Neural cell (in vitro differentiated cells): Measurements from ENCODE around the gene M1AP. TPM values are rescaled to one million over a fixed set of nuclear protein-coding genes. Genes with fewer than 3 reads are reported as not detected.

Source experiments
- H2AFZ ChIP-seq: fragments of 200-600, 300-800 bp; sonication (generic), shearing (Covaris generic); 2 replicates; pipeline ENCODE4 v1.6.0; 2014; ENCODE audit warnings: low read depth, mild to moderate bottlenecking, antibody characterized with exemption, low read length, moderate library complexity
- H3F3A ChIP-seq: fragments of 200-600 bp; shearing (Covaris generic); 2 replicates; pipeline ENCODE4 v1.6.1; 2016; ENCODE audit warnings: mild to moderate bottlenecking, moderate library complexity, mixed read lengths, antibody characterized with exemption, low read length; ENCODE audit not compliant: insufficient read depth, poor library complexity, severe bottlenecking
- H3K27ac ChIP-seq: fragments of 200-600, 300-800 bp; sonication (generic), shearing (Covaris generic); 2 replicates; pipeline ENCODE4 v1.5.1; 2014; ENCODE audit warnings: mild to moderate bottlenecking, low read length, moderate library complexity
- H3K27me3 ChIP-seq: fragments of 300-800, 200-600 bp; sonication (generic), shearing (Covaris generic); 2 replicates; pipeline ENCODE4 v1.6.0; 2014; ENCODE audit warnings: mild to moderate bottlenecking, low read depth, low read length, moderate library complexity; ENCODE audit not compliant: insufficient read depth
- H3K36me3 ChIP-seq: fragments of 300-800, 200-600 bp; sonication (generic), shearing (Covaris generic); 2 replicates; pipeline ENCODE4 v1.5.1; 2014; ENCODE audit warnings: mild to moderate bottlenecking, antibody characterized with exemption, low read length, moderate library complexity; ENCODE audit not compliant: insufficient read depth
- H3K4me2 ChIP-seq: fragments of 300-800, 200-600 bp; sonication (generic), shearing (Covaris generic); 2 replicates; pipeline ENCODE4 v1.6.0; 2014; ENCODE audit warnings: mild to moderate bottlenecking, low read length
- H3K4me3 ChIP-seq: fragments of 300-800, 200-600 bp; sonication (generic), shearing (Covaris generic); 2 replicates; pipeline ENCODE4 v1.5.1; 2014; ENCODE audit warnings: mild to moderate bottlenecking, low read length, moderate library complexity
- H3K79me2 ChIP-seq: fragments of 200-600 bp; shearing (Covaris generic); replicated peaks from 2 replicates; pipeline ENCODE4 v1.6.0; 2014; ENCODE audit warnings: mild to moderate bottlenecking, low read length, moderate library complexity; ENCODE audit not compliant: insufficient read depth
- H3K9ac ChIP-seq: fragments of 300-800, 200-600 bp; sonication (generic), shearing (Covaris generic); 2 replicates; pipeline ENCODE4 v1.6.1; 2016; ENCODE audit warnings: mild to moderate bottlenecking, low read length, mixed read lengths
- H3K9me2 ChIP-seq: fragments of 200-600 bp; shearing (Covaris generic); 2 replicates; pipeline ENCODE4 v1.6.1; 2016; ENCODE audit warnings: mild to moderate bottlenecking, low read length, mixed read lengths; ENCODE audit not compliant: insufficient read depth
- H3K9me3 ChIP-seq: fragments of 200-600, 300-800 bp; sonication (generic), shearing (Covaris generic); 2 replicates; pipeline ENCODE4 v1.6.1; 2016; ENCODE audit warnings: mild to moderate bottlenecking, mixed run types, low read length, moderate library complexity, mixed read lengths
- H4K20me1 ChIP-seq: fragments of 200-600 bp; shearing (Covaris generic); 2 replicates; pipeline ENCODE4 v1.6.1; 2016; ENCODE audit warnings: mild to moderate bottlenecking, mixed run types; ENCODE audit not compliant: insufficient read depth
- EP300 ChIP-seq: fragments of 450-650 bp; conservative IDR thresholded peaks from 2 replicates; pipeline ENCODE4 v1.6.1; 2014; ENCODE audit warnings: antibody characterized with exemption, mild to moderate bottlenecking, moderate library complexity; ENCODE audit not compliant: poor library complexity, severe bottlenecking
- EZH2 ChIP-seq: fragments of 200-600, 300-800 bp; shearing (Covaris generic), sonication (generic); IDR thresholded peaks from 2 replicates; pipeline ENCODE4 v1.6.1; 2014; ENCODE audit warnings: antibody characterized with exemption, low read length, borderline replicate concordance, mild to moderate bottlenecking; ENCODE audit not compliant: insufficient read depth, poor library complexity, severe bottlenecking
- MXI1 ChIP-seq: fragments of 450-650 bp; conservative IDR thresholded peaks from 2 replicates; pipeline ENCODE4 v1.6.1; 2014; ENCODE audit warnings: antibody characterized with exemption, mild to moderate bottlenecking; ENCODE audit not compliant: poor library complexity, severe bottlenecking
- POLR2AphosphoS5 ChIP-seq: IDR thresholded peaks from 2 replicates; pipeline ENCODE4 v1.6.1; 2012
- RAD21 ChIP-seq: fragments of 450-650 bp; conservative IDR thresholded peaks from 2 replicates; pipeline ENCODE4 v1.6.1; 2014; ENCODE audit warnings: antibody characterized with exemption, mild to moderate bottlenecking, moderate library complexity
- SMC3 ChIP-seq: fragments of 450-650 bp; conservative IDR thresholded peaks from 2 replicates; pipeline ENCODE4 v1.6.1; 2014; ENCODE audit warnings: antibody characterized with exemption, mild to moderate bottlenecking, moderate library complexity; ENCODE audit not compliant: poor library complexity
- TAF1 ChIP-seq: IDR thresholded peaks from 2 replicates; pipeline ENCODE4 v1.6.1; 2012; ENCODE audit warnings: low read depth
- polyA plus RNA-seq: library from polyadenylated mRNA; depleted of rRNA; stranded (reverse); fragments of >200 nt; gene quantifications from 2 replicates; pipeline ENCODE4 v1.2.3, GENCODE V29; 2014
- TF ChIP-seq, protein P1 (sequence below): fragments of 450-650 bp; IDR thresholded peaks from 2 replicates; pipeline ENCODE4 v1.5.1; 2014; ENCODE audit warnings: antibody characterized with exemption, mild to moderate bottlenecking, moderate library complexity; ENCODE audit not compliant: poor library complexity, severe bottlenecking
- TF ChIP-seq, protein P2 (sequence below): IDR thresholded peaks from 2 replicates; pipeline ENCODE4 v1.6.1; 2012; ENCODE audit warnings: borderline replicate concordance

The M1AP gene
- polyA plus RNA-seq, 1 donor from 2014 or later, result not detected

DNA sequence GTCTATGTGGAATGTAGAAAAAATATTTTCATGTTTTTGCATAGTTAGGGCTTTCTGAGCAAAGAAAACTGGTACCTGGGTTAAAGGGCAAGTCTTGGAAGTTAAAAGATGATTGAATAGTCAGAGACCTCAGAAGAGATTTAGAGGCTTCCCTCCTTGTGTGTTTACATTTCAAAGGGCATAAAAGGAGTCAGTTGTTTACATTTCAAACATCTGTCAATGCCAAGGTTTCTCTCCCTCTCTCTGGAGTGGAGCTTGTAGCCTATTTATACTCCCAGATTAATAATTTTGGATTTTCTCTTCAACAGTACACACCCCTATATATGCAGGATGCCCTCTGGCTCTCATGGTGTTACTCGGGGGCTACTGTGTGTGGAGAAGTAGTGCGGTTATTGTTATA lies 8.6 kb downstream of the M1AP start:
- no peak overlapping the region for H2AFZ ChIP-seq
- H3K27ac ChIP-seq, result no peak overlapping the region
- no peaks in the 10 kb centered on the region for H3K9me3 ChIP-seq
- TF ChIP-seq, protein P1, sequence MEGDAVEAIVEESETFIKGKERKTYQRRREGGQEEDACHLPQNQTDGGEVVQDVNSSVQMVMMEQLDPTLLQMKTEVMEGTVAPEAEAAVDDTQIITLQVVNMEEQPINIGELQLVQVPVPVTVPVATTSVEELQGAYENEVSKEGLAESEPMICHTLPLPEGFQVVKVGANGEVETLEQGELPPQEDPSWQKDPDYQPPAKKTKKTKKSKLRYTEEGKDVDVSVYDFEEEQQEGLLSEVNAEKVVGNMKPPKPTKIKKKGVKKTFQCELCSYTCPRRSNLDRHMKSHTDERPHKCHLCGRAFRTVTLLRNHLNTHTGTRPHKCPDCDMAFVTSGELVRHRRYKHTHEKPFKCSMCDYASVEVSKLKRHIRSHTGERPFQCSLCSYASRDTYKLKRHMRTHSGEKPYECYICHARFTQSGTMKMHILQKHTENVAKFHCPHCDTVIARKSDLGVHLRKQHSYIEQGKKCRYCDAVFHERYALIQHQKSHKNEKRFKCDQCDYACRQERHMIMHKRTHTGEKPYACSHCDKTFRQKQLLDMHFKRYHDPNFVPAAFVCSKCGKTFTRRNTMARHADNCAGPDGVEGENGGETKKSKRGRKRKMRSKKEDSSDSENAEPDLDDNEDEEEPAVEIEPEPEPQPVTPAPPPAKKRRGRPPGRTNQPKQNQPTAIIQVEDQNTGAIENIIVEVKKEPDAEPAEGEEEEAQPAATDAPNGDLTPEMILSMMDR, result no peak
- no peak for TF ChIP-seq EP300
- TF ChIP-seq EZH2, result no peak
- no peak for TF ChIP-seq SMC3
- no peak for TF ChIP-seq POLR2AphosphoS5
- no peak for TF ChIP-seq RAD21
- TF ChIP-seq, protein P2, sequence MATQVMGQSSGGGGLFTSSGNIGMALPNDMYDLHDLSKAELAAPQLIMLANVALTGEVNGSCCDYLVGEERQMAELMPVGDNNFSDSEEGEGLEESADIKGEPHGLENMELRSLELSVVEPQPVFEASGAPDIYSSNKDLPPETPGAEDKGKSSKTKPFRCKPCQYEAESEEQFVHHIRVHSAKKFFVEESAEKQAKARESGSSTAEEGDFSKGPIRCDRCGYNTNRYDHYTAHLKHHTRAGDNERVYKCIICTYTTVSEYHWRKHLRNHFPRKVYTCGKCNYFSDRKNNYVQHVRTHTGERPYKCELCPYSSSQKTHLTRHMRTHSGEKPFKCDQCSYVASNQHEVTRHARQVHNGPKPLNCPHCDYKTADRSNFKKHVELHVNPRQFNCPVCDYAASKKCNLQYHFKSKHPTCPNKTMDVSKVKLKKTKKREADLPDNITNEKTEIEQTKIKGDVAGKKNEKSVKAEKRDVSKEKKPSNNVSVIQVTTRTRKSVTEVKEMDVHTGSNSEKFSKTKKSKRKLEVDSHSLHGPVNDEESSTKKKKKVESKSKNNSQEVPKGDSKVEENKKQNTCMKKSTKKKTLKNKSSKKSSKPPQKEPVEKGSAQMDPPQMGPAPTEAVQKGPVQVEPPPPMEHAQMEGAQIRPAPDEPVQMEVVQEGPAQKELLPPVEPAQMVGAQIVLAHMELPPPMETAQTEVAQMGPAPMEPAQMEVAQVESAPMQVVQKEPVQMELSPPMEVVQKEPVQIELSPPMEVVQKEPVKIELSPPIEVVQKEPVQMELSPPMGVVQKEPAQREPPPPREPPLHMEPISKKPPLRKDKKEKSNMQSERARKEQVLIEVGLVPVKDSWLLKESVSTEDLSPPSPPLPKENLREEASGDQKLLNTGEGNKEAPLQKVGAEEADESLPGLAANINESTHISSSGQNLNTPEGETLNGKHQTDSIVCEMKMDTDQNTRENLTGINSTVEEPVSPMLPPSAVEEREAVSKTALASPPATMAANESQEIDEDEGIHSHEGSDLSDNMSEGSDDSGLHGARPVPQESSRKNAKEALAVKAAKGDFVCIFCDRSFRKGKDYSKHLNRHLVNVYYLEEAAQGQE, result no peak
- no peak for TF ChIP-seq MXI1
- TF ChIP-seq TAF1, result no peak
- no peaks in the 10 kb centered on the region for H3K79me2 ChIP-seq
- H3K9me2 ChIP-seq, result no peaks in the 10 kb centered on the region
- H3F3A ChIP-seq, result no peaks in the 10 kb centered on the region
- no peaks in the 10 kb centered on the region for H3K27me3 ChIP-seq
- H3K9ac ChIP-seq, result no peak overlapping the region
- H3K4me2 ChIP-seq, result no peak overlapping the region
- H4K20me1 ChIP-seq, result no peaks in the 10 kb centered on the region
- no peaks in the 10 kb centered on the region for H3K36me3 ChIP-seq
- no peak overlapping the region for H3K4me3 ChIP-seq

DNA sequence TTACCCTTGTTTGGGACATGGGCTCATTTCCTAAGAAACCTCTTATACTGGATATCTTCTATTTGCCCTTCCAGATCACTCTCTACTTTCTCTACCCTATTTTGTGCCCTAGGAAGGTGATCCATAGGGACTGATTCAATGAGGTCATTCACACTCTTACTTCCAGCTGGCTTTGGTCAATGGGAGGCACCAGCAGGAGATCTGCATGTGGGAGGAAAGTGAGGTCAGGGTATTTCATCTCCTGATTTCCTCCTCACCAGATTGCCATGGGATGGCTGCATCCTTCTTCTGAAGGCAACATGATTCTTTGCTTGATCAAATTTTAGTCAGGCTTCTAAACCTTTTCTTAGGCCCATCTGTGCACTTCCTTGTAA lies 15.2 kb downstream of the M1AP start:
- Histone ChIP-seq H3K36me3 (no peaks in the 10 kb centered on the region), H3F3A (no peaks in the 10 kb centered on the region), H3K27ac (no peak overlapping the region), H3K79me2 (no peaks in the 10 kb centered on the region), H4K20me1 (no peaks in the 10 kb centered on the region), H3K9ac (no peak overlapping the region), H3K27me3 (no peaks in the 10 kb centered on the region), H2AFZ (no peak overlapping the region), H3K9me2 (no peaks in the 10 kb centered on the region), H3K4me3 (no peak overlapping the region), H3K9me3 (no peaks in the 10 kb centered on the region), H3K4me2 (no peak overlapping the region)
- TF ChIP-seq, protein P2, result no peak
- TF ChIP-seq MXI1, result no peak
- TF ChIP-seq SMC3, result no peak
- no peak for TF ChIP-seq POLR2AphosphoS5
- TF ChIP-seq, protein P1, result no peak
- TF ChIP-seq EZH2, result no peak
- no peak for TF ChIP-seq TAF1
- no peak for TF ChIP-seq EP300
